Gastrocnemius medialis (tissue), 4 donors: Measurements from ENCODE around the gene ITGB5. TPM values are rescaled to one million over a fixed set of nuclear protein-coding genes. Genes with fewer than 3 reads are reported as not detected.

Experiments
- ATAC-seq, 2 donors: fragments of 150-250 bp; one replicate each; pipeline ENCODE4 v1.9.1; 2016
- DNase-seq, 2 donors: peaks; one replicate each; pipeline ENCODE4 v3.0.0-alpha.2; 2019
- H3K27ac ChIP-seq, 4 donors: fragments of 200-600 bp; sonication (generic); 1 replicate in 1 of 4; 2 replicates in 3 of 4; pipeline ENCODE4 v1.5.1; 2016 to 2018; ENCODE audit warnings: mild to moderate bottlenecking in 2 of 4, moderate library complexity in 1 of 4
- H3K27me3 ChIP-seq, 3 donors: fragments of 200-600 bp; sonication (generic) in 2 of 3; 1 replicate in 1 of 3; 2 replicates in 2 of 3; pipeline versions ENCODE4 v1.5.1 to v1.6.0; 2016 to 2019; ENCODE audit warnings: mild to moderate bottlenecking in 1 of 3, moderate library complexity in 1 of 3
- H3K36me3 ChIP-seq, 2 donors: fragments of 200-600 bp; sonication (generic) in 1 of 2; one replicate each; pipeline ENCODE4 v1.5.1; 2017 to 2018
- H3K4me1 ChIP-seq, 2 donors: fragments of 200-600 bp; sonication (generic) in 1 of 2; one replicate each; pipeline ENCODE4 v1.5.1; 2016 to 2017; ENCODE audit warnings: mild to moderate bottlenecking in 2 of 2
- H3K4me3 ChIP-seq, 4 donors: fragments of 200-600 bp; sonication (generic) in 3 of 4; 1 replicate in 1 of 4; 2 replicates in 3 of 4; pipeline ENCODE4 v1.5.1; 2016 to 2019; ENCODE audit warnings: mild to moderate bottlenecking in 2 of 4
- H3K9me3 ChIP-seq, 3 donors: fragments of 200-600 bp; sonication (generic) in 2 of 3; 1 replicate in 1 of 3; 2 replicates in 2 of 3; pipeline ENCODE4 v1.5.1; 2016 to 2019
- POLR2A ChIP-seq, 2 donors: fragments of 450-650 bp; IDR thresholded peaks; one replicate each; pipeline ENCODE4 v1.6.1; 2017; ENCODE audit warnings: antibody characterized with exemption in 2 of 2, mild to moderate bottlenecking in 2 of 2, moderate library complexity in 2 of 2
- in situ Hi-C, 4 donors: fragments of 200-750 bp; cut with MboI; loops; one replicate each; pipeline versions ENCODE4 v1.15.0 to v1.8.0; 2017; ENCODE audit warnings: low sequenced_read_pairs in 4 of 4
- intact Hi-C: fragments of 100-400 bp; cut with DNase I; formaldehyde crosslinking; loops from one replicate; pipeline ENCODE4 v1.15.1; 2023; ENCODE audit warnings: low total_unique reads
- total RNA-seq, 4 donors: library from RNA; depleted of rRNA; stranded (reverse); fragments of >200 nt; gene quantifications; one replicate each; pipeline versions ENCODE4 v1.1.0 to v1.2.3, GENCODE V29; 2016
- TF ChIP-seq, protein P1 (sequence below), 5 experiments: fragments of 450-650 bp in 3 of 5; fragments of 200-600 bp in 2 of 5; sonication (generic) in 2 of 5; IDR thresholded peaks in 4 of 5; conservative IDR thresholded peaks in 1 of 5; 1 replicate in 4 of 5; 2 replicates in 1 of 5; pipeline ENCODE4 v1.5.1; 2016 to 2019; ENCODE audit warnings: antibody characterized with exemption in 5 of 5, mild to moderate bottlenecking in 3 of 5, moderate library complexity in 3 of 5

Gene ITGB5
- total RNA-seq, 4 donors from 2014 or later, result 35.2 to 101 (median 71.3) TPM

DNA sequence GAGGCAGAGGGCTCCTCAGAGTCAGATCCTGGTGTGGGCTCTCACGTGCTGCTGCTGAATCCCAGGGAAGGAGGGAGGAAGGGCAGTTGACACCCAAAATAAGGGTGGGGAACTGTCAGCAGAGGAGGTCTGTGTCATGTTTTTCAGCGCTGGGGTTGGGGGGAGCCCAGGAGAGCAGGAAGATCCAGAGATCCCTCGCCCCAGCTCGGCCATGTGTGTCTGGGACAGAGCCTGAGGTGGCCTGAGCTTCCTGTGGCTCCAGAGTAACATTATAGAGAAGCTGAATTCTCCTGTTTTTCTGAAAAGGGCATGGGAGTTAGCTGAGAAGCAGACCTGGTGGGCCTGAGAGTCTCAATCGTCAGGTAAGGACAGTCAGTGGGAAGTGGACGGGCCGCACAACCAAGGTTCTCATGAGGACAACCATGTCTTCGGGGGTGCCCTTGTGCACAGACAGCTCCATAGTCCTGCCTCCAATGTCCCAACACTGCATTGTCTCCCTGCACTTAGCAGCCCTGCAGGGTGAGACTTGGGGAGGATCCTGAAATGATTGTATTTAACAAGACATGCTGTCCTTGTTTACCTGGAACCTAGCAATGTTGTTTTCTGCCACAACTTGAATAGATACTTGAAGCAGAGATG, 138.5 kb downstream of the ITGB5 start:
- H3K36me3 ChIP-seq, result peaks cover 0 to 31% of the 10 kb centered on the region in 2 donors
- no peak overlapping the region for H3K27ac ChIP-seq
- DNase-seq (no peak), ATAC-seq (no peak)
- TF ChIP-seq, protein P1, sequence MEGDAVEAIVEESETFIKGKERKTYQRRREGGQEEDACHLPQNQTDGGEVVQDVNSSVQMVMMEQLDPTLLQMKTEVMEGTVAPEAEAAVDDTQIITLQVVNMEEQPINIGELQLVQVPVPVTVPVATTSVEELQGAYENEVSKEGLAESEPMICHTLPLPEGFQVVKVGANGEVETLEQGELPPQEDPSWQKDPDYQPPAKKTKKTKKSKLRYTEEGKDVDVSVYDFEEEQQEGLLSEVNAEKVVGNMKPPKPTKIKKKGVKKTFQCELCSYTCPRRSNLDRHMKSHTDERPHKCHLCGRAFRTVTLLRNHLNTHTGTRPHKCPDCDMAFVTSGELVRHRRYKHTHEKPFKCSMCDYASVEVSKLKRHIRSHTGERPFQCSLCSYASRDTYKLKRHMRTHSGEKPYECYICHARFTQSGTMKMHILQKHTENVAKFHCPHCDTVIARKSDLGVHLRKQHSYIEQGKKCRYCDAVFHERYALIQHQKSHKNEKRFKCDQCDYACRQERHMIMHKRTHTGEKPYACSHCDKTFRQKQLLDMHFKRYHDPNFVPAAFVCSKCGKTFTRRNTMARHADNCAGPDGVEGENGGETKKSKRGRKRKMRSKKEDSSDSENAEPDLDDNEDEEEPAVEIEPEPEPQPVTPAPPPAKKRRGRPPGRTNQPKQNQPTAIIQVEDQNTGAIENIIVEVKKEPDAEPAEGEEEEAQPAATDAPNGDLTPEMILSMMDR (IDR thresholded peaks at IDR 0.05 in 4 of 5, conservative IDR thresholded peaks at IDR 0.05 in 1 of 5), result no peak
- TF ChIP-seq POLR2A (IDR thresholded peaks at IDR 0.05), result no peak
- H3K4me1 ChIP-seq, result no peaks in the 10 kb centered on the region
- intact Hi-C loops, result no loop called here
- no peaks in the 10 kb centered on the region for H3K27me3 ChIP-seq
- H3K4me3 ChIP-seq, result no peak overlapping the region
- in situ Hi-C loops, result no loop called here
- no peaks in the 10 kb centered on the region for H3K9me3 ChIP-seq

DNA sequence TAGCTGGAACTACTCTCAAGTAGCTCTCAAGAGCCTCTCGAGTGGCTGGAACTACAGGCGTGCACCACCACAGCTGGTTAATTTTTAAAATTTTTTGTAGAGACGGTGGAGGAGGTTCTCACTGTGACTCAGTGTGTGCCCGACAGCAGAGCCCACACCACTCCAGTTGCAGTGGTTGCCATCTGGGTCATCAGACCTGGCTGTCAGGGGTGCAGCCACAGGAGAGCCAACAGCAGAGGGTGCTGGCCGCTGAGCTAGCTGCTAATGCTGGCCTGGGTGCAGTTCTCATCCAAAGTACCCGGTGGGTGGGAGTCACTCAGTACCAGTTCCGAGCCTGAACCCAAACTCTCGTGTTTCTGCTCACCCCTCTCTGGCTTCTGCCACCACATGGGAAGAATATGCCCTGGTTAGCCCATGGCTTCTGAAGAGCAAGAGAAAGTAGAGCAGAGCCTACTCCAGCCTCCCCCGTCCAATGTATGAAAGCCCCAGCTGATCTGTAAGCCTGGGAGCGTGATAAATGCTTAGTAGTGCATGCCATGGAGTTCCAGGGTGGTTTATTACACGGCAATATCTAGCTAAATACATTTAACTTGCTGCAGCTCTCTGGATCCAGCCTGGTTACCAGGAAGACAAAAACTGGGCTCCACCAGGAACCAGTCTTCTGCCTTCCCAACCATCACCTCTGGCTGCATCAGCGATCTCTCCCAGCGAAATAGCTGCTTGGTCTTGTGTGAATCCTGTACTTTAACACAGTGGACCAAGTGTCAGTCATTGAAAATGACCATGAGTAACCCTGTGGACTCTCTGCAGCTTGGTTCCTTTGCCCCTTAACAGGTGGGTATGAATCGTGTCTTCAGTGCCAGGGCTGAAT, 139.8 kb downstream of the ITGB5 start:
- DNase-seq (no peak), ATAC-seq (no peak)
- in situ Hi-C loops (no loop called here), intact Hi-C loops (no loop called here)
- TF ChIP-seq, protein P1 (IDR thresholded peaks at IDR 0.05 in 4 of 5, conservative IDR thresholded peaks at IDR 0.05 in 1 of 5), result no peak
- TF ChIP-seq POLR2A (IDR thresholded peaks at IDR 0.05), result no peak
- Histone ChIP-seq H3K9me3 (no peaks in the 10 kb centered on the region), H3K4me1 (no peaks in the 10 kb centered on the region), H3K4me3 (no peak overlapping the region), H3K27ac (no peak overlapping the region), H3K36me3 (peaks cover 0 to 35% of the 10 kb centered on the region in 2 donors), H3K27me3 (no peaks in the 10 kb centered on the region)

DNA sequence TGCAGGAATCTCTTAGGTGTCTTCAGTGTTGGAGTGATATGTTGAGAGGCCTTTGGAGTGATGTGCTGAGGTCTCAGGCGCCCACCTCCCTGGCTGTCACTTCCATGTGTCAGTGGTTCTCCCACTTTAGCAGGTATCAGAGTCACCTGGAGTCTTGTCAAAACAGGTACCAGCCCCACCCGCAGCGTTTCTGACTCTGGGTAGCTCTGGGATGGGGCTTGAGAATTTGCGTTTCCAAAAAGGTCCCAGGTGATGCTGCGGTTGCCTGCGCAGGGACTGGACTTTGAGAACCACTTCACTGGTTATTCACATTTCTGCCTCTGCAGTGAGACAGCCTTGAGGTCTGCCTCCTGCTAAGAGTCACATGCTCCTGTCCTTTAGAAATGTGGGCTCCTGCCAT, 141.4 kb downstream of the ITGB5 start:
- Histone ChIP-seq H3K9me3 (no peaks in the 10 kb centered on the region), H3K27me3 (no peaks in the 10 kb centered on the region), H3K36me3 (peaks cover 4 to 49% of the 10 kb centered on the region in 2 donors), H3K4me1 (no peaks in the 10 kb centered on the region), H3K27ac (no peak overlapping the region), H3K4me3 (no peak overlapping the region)
- intact Hi-C loops (no loop called here), in situ Hi-C loops (no loop called here)
- TF ChIP-seq, protein P1 (IDR thresholded peaks at IDR 0.05 in 4 of 5, conservative IDR thresholded peaks at IDR 0.05 in 1 of 5), result no peak
- no peak for TF ChIP-seq POLR2A (IDR thresholded peaks at IDR 0.05)
- no peak for DNase-seq
- ATAC-seq, result no peak

DNA sequence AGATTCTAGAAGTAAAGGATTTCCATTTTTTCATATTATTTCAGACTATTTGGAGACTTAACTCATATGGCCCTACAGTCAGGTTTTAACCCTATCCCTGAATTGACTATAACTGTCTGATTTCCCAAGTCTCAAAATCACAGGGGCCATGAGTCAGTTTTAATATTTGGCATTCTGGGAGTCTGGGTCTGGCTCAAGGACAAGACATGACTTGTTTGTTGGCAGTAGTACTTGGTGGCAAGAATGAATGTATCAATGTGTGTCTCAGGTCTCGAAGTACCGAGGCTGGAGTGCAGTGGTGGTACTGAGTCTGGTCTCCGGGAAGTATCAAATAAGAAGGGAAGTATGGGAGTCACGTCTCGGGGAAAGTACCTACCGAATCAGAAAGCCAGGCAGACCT, 146.1 kb downstream of the ITGB5 start:
- in situ Hi-C loops, result no loop called here
- TF ChIP-seq, protein P1 (IDR thresholded peaks at IDR 0.05 in 4 of 5, conservative IDR thresholded peaks at IDR 0.05 in 1 of 5), result no peak

More for the DNA sequence above, 146.1 kb downstream of the ITGB5 start:
- Histone ChIP-seq H3K36me3 (peaks cover 4 to 80% of the 10 kb centered on the region in 2 donors), H3K9me3 (no peaks in the 10 kb centered on the region), H3K4me1 (no peaks in the 10 kb centered on the region), H3K27me3 (no peaks in the 10 kb centered on the region), H3K4me3 (no peak overlapping the region), H3K27ac (no peak overlapping the region)
- ATAC-seq, result no peak
- DNase-seq, result no peak
- intact Hi-C loops, result no loop called here
